ENCODE measurements around the gene KLHL7.

The KLHL7 gene

GRCh38 chr7:23106823-23107663 is 1.5 kb downstream of the KLHL7 start:
- peak overlapping the region; percentile 99 for H3K4me3 ChIP-seq (ENCODE audit: insufficient read depth, low read depth, low read length)
- H3K9me3 ChIP-seq (ENCODE audit: control insufficient read depth, low read length), result no peaks in the 10 kb centered on the region
- peaks cover 9% of the 10 kb centered on the region for H3K4me1 ChIP-seq (ENCODE audit: control insufficient read depth, insufficient read depth, low read length)
- no peaks in the 10 kb centered on the region for H3K36me3 ChIP-seq (ENCODE audit: control insufficient read depth, insufficient read depth, low read length)
- H3K27ac ChIP-seq (ENCODE audit: insufficient read depth, low read depth, low read length, poor library complexity, severe bottlenecking), result peak overlapping the region; percentile 93
- no peaks in the 10 kb centered on the region for H3K27me3 ChIP-seq (ENCODE audit: control insufficient read depth, insufficient read depth, low read length, poor library complexity, severe bottlenecking)
- 9 to 24% methylated on average over 6 of the region's 9 CpGs for WGBS, 2 experiments

GRCh38 chr7:23107781-23108180 is 2.2 kb downstream of the KLHL7 start:
- WGBS, 2 experiments, result 57 to 61% methylated on average over 2 of the region's 2 CpGs
- Histone ChIP-seq H3K27ac (ENCODE audit: insufficient read depth, low read depth, low read length, poor library complexity, severe bottlenecking) (no peak overlapping the region), H3K36me3 (ENCODE audit: control insufficient read depth, insufficient read depth, low read length) (no peaks in the 10 kb centered on the region), H3K4me3 (ENCODE audit: insufficient read depth, low read depth, low read length) (peak overlapping the region; percentile 99), H3K4me1 (ENCODE audit: control insufficient read depth, insufficient read depth, low read length) (peaks cover 15% of the 10 kb centered on the region), H3K9me3 (ENCODE audit: control insufficient read depth, low read length) (no peaks in the 10 kb centered on the region), H3K27me3 (ENCODE audit: control insufficient read depth, insufficient read depth, low read length, poor library complexity, severe bottlenecking) (no peaks in the 10 kb centered on the region)

DNA sequence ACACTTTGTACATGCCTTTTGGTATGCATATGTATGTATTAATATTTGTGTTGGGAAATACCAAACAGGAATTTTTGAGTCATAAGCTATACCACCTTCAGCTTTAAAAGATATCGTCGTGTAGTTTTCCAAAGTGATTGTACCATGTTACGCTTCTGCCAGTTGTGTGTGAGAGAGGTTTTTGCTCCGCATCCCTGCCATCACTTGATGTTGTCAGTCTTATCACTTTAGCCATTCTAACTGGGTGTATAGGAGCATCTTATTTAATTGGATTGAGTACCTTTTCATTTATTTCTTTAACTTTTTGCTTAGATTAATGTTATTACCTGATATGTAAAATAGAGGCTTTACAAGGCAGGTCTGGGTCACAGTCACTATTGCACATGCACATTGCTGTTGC is 3.4 kb downstream of the KLHL7 start:
- Histone ChIP-seq H3K36me3 (ENCODE audit: control insufficient read depth, insufficient read depth, low read length) (no peaks in the 10 kb centered on the region), H3K4me1 (ENCODE audit: control insufficient read depth, insufficient read depth, low read length) (peaks cover 25% of the 10 kb centered on the region), H3K4me3 (ENCODE audit: insufficient read depth, low read depth, low read length) (no peak overlapping the region), H3K27ac (ENCODE audit: insufficient read depth, low read depth, low read length, poor library complexity, severe bottlenecking) (no peak overlapping the region), H3K27me3 (ENCODE audit: control insufficient read depth, insufficient read depth, low read length, poor library complexity, severe bottlenecking) (no peaks in the 10 kb centered on the region), H3K9me3 (ENCODE audit: control insufficient read depth, low read length) (no peaks in the 10 kb centered on the region)
- WGBS, 2 experiments, result 95 to 98% methylated on average over 3 to 4 of the region's 4 CpGs

- Histone ChIP-seq H3K4me1 (ENCODE audit: control insufficient read depth, insufficient read depth, low read length) (peaks cover 30% of the 10 kb centered on the region), H3K9me3 (ENCODE audit: control insufficient read depth, low read length) (no peaks in the 10 kb centered on the region), H3K27me3 (ENCODE audit: control insufficient read depth, insufficient read depth, low read length, poor library complexity, severe bottlenecking) (no peaks in the 10 kb centered on the region), H3K36me3 (ENCODE audit: control insufficient read depth, insufficient read depth, low read length) (no peaks in the 10 kb centered on the region), H3K4me3 (ENCODE audit: insufficient read depth, low read depth, low read length) (no peak overlapping the region), H3K27ac (ENCODE audit: insufficient read depth, low read depth, low read length, poor library complexity, severe bottlenecking) (no peak overlapping the region)
- WGBS, 2 experiments, result 82 to 94% methylated on average over 1 of the region's 1 CpG
These were observed 3.9 kb downstream of the KLHL7 start for GRCh38 chr7:23109470-23109869.

GRCh38 chr7:23114896-23115295 is 9.3 kb downstream of the KLHL7 start:
- peaks cover 56% of the 10 kb centered on the region for H3K4me1 ChIP-seq (ENCODE audit: control insufficient read depth, insufficient read depth, low read length)
- no peaks in the 10 kb centered on the region for H3K9me3 ChIP-seq (ENCODE audit: control insufficient read depth, low read length)
- H3K4me3 ChIP-seq (ENCODE audit: insufficient read depth, low read depth, low read length), result no peak overlapping the region
- no peaks in the 10 kb centered on the region for H3K27me3 ChIP-seq (ENCODE audit: control insufficient read depth, insufficient read depth, low read length, poor library complexity, severe bottlenecking)
- peak overlapping the region; percentile 90 for H3K27ac ChIP-seq (ENCODE audit: insufficient read depth, low read depth, low read length, poor library complexity, severe bottlenecking)
- H3K36me3 ChIP-seq (ENCODE audit: control insufficient read depth, insufficient read depth, low read length), result no peaks in the 10 kb centered on the region
- 90 to 91% methylated on average over 3 of the region's 3 CpGs for WGBS, 2 experiments

- Histone ChIP-seq H3K27me3 (ENCODE audit: control insufficient read depth, insufficient read depth, low read length, poor library complexity, severe bottlenecking) (no peaks in the 10 kb centered on the region), H3K4me3 (ENCODE audit: insufficient read depth, low read depth, low read length) (no peak overlapping the region), H3K9me3 (ENCODE audit: control insufficient read depth, low read length) (no peaks in the 10 kb centered on the region), H3K27ac (ENCODE audit: insufficient read depth, low read depth, low read length, poor library complexity, severe bottlenecking) (peak overlapping the region; percentile 90), H3K4me1 (ENCODE audit: control insufficient read depth, insufficient read depth, low read length) (peaks cover 55% of the 10 kb centered on the region), H3K36me3 (ENCODE audit: control insufficient read depth, insufficient read depth, low read length) (no peaks in the 10 kb centered on the region)
- WGBS, 2 experiments, result 10% methylated on average over 2 of the region's 2 CpGs
These were observed 10.4 kb downstream of the KLHL7 start for GRCh38 chr7:23115991-23116390.

DNA sequence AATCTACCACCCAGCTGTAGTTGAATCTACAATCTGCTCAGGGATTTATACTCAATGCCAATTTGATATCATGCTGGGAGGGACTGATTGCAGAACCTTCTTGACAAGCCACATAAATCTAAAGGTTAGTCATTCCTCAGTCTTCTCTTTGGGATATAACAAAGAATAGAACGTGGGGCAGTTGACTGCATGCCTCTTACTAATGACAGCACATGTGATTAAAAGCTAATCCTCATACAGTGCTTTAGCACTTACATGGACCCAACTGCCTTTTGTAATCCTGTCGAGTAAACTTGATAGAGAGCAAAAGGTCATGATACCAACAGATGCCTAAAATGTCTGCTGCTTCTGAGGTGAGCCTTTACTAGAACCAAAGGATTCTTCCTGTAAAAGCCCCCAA is 12.3 kb downstream of the KLHL7 start:
- no peaks in the 10 kb centered on the region for H3K36me3 ChIP-seq (ENCODE audit: control insufficient read depth, insufficient read depth, low read length)
- H3K27me3 ChIP-seq (ENCODE audit: control insufficient read depth, insufficient read depth, low read length, poor library complexity, severe bottlenecking), result no peaks in the 10 kb centered on the region
- no peak overlapping the region for H3K27ac ChIP-seq (ENCODE audit: insufficient read depth, low read depth, low read length, poor library complexity, severe bottlenecking)
- no peak overlapping the region for H3K4me3 ChIP-seq (ENCODE audit: insufficient read depth, low read depth, low read length)
- H3K4me1 ChIP-seq (ENCODE audit: control insufficient read depth, insufficient read depth, low read length), result peaks cover 49% of the 10 kb centered on the region
- 46 to 58% methylated on average over 2 of the region's 2 CpGs for WGBS, 2 experiments
- H3K9me3 ChIP-seq (ENCODE audit: control insufficient read depth, low read length), result no peaks in the 10 kb centered on the region

- H3K27me3 ChIP-seq (ENCODE audit: control insufficient read depth, insufficient read depth, low read length, poor library complexity, severe bottlenecking), result no peaks in the 10 kb centered on the region
- H3K9me3 ChIP-seq (ENCODE audit: control insufficient read depth, low read length), result no peaks in the 10 kb centered on the region
- H3K4me1 ChIP-seq (ENCODE audit: control insufficient read depth, insufficient read depth, low read length), result peaks cover 27% of the 10 kb centered on the region
- 87 to 97% methylated on average over 3 to 4 of the region's 4 CpGs for WGBS, 2 experiments
- H3K4me3 ChIP-seq (ENCODE audit: insufficient read depth, low read depth, low read length), result no peak overlapping the region
- H3K36me3 ChIP-seq (ENCODE audit: control insufficient read depth, insufficient read depth, low read length), result no peaks in the 10 kb centered on the region
- no peak overlapping the region for H3K27ac ChIP-seq (ENCODE audit: insufficient read depth, low read depth, low read length, poor library complexity, severe bottlenecking)
These were observed 14.5 kb downstream of the KLHL7 start for GRCh38 chr7:23120106-23120505.

DNA sequence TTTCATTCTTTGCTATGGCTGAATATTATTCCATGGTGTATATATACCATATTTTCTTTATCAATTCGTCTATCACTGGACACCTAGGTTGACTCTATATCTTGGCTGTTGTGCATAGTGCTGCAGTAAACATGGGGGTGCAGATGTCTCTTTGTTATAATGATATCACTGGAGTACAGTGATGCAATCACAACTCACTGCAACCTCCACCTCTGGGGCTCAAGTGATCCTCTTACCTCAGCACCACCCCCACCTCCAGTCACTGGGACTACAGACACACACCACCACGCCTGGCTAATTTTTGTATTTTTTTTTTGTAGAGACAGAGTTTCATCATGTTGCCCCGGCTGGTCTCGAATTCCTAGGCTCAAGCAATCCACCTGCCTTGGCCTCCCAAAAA is 15.6 kb downstream of the KLHL7 start:
- H3K27ac ChIP-seq (ENCODE audit: insufficient read depth, low read depth, low read length, poor library complexity, severe bottlenecking), result no peak overlapping the region
- H3K9me3 ChIP-seq (ENCODE audit: control insufficient read depth, low read length), result no peaks in the 10 kb centered on the region
- no peaks in the 10 kb centered on the region for H3K27me3 ChIP-seq (ENCODE audit: control insufficient read depth, insufficient read depth, low read length, poor library complexity, severe bottlenecking)
- H3K36me3 ChIP-seq (ENCODE audit: control insufficient read depth, insufficient read depth, low read length), result peaks cover under 1% of the 10 kb centered on the region
- no peak overlapping the region for H3K4me3 ChIP-seq (ENCODE audit: insufficient read depth, low read depth, low read length)
- 90 to 91% methylated on average over 3 to 4 of the region's 4 CpGs for whole genome bisulfite sequencing, 2 experiments
- peaks cover 19% of the 10 kb centered on the region for H3K4me1 ChIP-seq (ENCODE audit: control insufficient read depth, insufficient read depth, low read length)

GRCh38 chr7:23123007-23123406 is 17.4 kb downstream of the KLHL7 start:
- Histone ChIP-seq H3K4me1 (ENCODE audit: control insufficient read depth, insufficient read depth, low read length) (peaks cover 3% of the 10 kb centered on the region), H3K27me3 (ENCODE audit: control insufficient read depth, insufficient read depth, low read length, poor library complexity, severe bottlenecking) (no peaks in the 10 kb centered on the region), H3K4me3 (ENCODE audit: insufficient read depth, low read depth, low read length) (no peak overlapping the region), H3K36me3 (ENCODE audit: control insufficient read depth, insufficient read depth, low read length) (peaks cover 11% of the 10 kb centered on the region), H3K9me3 (ENCODE audit: control insufficient read depth, low read length) (no peaks in the 10 kb centered on the region), H3K27ac (ENCODE audit: insufficient read depth, low read depth, low read length, poor library complexity, severe bottlenecking) (no peak overlapping the region)
- 92 to 93% methylated on average over 1 to 2 of the region's 2 CpGs for WGBS, 2 experiments
